ENCODE results near the gene CBS. TPM values are rescaled to one million over a fixed set of nuclear protein-coding genes. Genes with fewer than 3 reads are reported as not detected.
"Not testable (repeated sequence)": the region's sequence is repeated elsewhere in the genome, so short reads cannot be mapped to it uniquely, and the experiment has no call there.

CBS gene
- 26.1 and 30.6 TPM in 2 replicates for total RNA-seq

DNA sequence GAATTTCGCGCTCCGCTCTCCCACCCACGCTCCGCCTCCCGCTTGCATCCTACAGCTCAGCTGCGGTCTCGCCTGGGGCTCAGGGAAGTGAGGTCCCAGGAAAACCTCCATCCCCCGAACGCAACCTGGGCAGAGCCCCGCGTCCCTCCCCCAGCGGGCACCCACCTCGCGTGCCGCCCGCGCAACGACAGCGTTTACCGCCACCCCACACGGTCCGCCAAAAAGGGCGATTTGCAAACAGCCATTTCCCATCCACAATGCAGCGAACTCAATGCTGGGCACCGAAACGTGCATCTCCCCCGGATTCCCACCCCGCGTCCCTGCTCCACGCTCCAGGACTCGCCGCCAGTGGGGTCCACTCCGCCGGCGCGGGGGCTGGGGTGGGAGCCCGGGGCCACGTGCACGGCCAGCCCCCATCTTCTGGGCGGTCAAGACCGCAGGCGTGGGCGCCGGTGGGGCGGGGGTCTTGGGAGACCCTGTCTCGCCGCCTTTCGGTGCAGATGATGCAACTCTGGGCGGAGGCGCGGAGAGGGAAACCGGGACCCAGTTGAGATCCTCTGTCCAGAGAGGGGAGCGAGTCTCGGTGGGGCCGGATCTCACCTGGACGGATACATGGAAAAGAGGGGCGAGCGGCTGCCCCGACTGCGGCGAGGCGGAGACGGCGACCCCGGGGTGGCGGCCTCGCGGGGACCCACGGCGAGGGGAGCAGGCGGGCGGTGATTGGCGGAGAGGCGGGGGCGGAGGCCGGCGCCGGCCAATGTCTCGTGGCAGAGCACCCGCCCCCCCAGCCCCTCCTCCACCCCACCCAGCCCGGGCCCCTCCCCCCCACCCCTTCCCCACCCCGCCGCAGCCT is at the start of gene CBS:
TSS of gene CBS (minus strand) at position 666 of the 853 bp plus-strand sequence. CDS start 3,642 bp downstream, outside the sequence.
- not testable (repeated sequence) for H3K79me2 ChIP-seq (ENCODE audit: insufficient read depth, low read length); H3K9me3 ChIP-seq (ENCODE audit: low read depth, low read length); H3K4me1 ChIP-seq (ENCODE audit: insufficient read depth, low read length); H3K27ac ChIP-seq (ENCODE audit: low read depth, low read length); H2AFZ ChIP-seq (ENCODE audit: low read length); H3K4me3 ChIP-seq (ENCODE audit: insufficient read depth, low read length); H3K4me2 ChIP-seq (ENCODE audit: insufficient read depth, low read length); DNase-seq (ENCODE audit: insufficient read length, low spot score, missing footprints); H3K27me3 ChIP-seq (ENCODE audit: insufficient read depth, low read length); H3K36me3 ChIP-seq (ENCODE audit: insufficient read depth, low read length); H4K20me1 ChIP-seq (ENCODE audit: insufficient read depth, low read length)

GRCh38 chr21:43115956-43116355 is 40.3 kb upstream of the CBS start:
- not testable (repeated sequence) for H3K4me3 ChIP-seq (ENCODE audit: insufficient read depth, low read length); H3K27ac ChIP-seq (ENCODE audit: low read depth, low read length); H3K4me2 ChIP-seq (ENCODE audit: insufficient read depth, low read length); H3K36me3 ChIP-seq (ENCODE audit: insufficient read depth, low read length); DNase-seq (ENCODE audit: insufficient read length, low spot score, missing footprints); H3K9me3 ChIP-seq (ENCODE audit: low read depth, low read length); H3K4me1 ChIP-seq (ENCODE audit: insufficient read depth, low read length); H3K27me3 ChIP-seq (ENCODE audit: insufficient read depth, low read length); H2AFZ ChIP-seq (ENCODE audit: low read length); H4K20me1 ChIP-seq (ENCODE audit: insufficient read depth, low read length); H3K79me2 ChIP-seq (ENCODE audit: insufficient read depth, low read length)

GRCh38 chr21:43114483-43114882 is 38.8 kb upstream of the CBS start:
- not testable (repeated sequence) for H4K20me1 ChIP-seq (ENCODE audit: insufficient read depth, low read length)

DNA sequence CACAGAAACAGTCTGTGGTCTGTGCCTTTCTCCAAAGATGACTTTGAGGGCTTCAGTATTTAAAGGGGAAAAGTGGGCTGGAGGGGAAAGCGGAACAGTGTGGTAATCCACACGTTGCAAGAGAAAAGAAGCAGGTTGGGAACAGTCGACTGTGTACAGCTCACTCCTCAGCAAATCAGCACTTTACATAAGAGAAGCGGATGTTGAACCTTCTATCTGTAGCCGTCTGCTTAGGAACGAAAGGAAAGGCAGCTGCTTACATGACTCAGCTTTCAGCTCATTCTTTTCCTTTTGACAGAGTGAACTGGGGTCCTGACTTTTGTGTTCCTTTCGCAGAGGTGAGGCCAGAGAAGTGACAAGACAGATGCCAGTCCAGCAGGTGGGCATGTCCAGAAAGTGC is 33.4 kb upstream of the CBS start:
- not testable (repeated sequence) for H3K27me3 ChIP-seq (ENCODE audit: insufficient read depth, low read length); H3K4me1 ChIP-seq (ENCODE audit: insufficient read depth, low read length); H3K36me3 ChIP-seq (ENCODE audit: insufficient read depth, low read length); H2AFZ ChIP-seq (ENCODE audit: low read length); H3K4me3 ChIP-seq (ENCODE audit: insufficient read depth, low read length); H3K27ac ChIP-seq (ENCODE audit: low read depth, low read length); H3K4me2 ChIP-seq (ENCODE audit: insufficient read depth, low read length); H3K79me2 ChIP-seq (ENCODE audit: insufficient read depth, low read length); H4K20me1 ChIP-seq (ENCODE audit: insufficient read depth, low read length); H3K9me3 ChIP-seq (ENCODE audit: low read depth, low read length); DNase-seq (ENCODE audit: insufficient read length, low spot score, missing footprints)

More at GRCh38 chr21:43114483-43114882, 38.8 kb upstream of the CBS start:
- not testable (repeated sequence) for H3K4me2 ChIP-seq (ENCODE audit: insufficient read depth, low read length); H3K27ac ChIP-seq (ENCODE audit: low read depth, low read length); DNase-seq (ENCODE audit: insufficient read length, low spot score, missing footprints); H3K79me2 ChIP-seq (ENCODE audit: insufficient read depth, low read length); H3K4me3 ChIP-seq (ENCODE audit: insufficient read depth, low read length); H3K36me3 ChIP-seq (ENCODE audit: insufficient read depth, low read length); H3K4me1 ChIP-seq (ENCODE audit: insufficient read depth, low read length); H3K9me3 ChIP-seq (ENCODE audit: low read depth, low read length); H3K27me3 ChIP-seq (ENCODE audit: insufficient read depth, low read length); H2AFZ ChIP-seq (ENCODE audit: low read length)

- not testable (repeated sequence) for H3K9me3 ChIP-seq (ENCODE audit: low read depth, low read length); H3K79me2 ChIP-seq (ENCODE audit: insufficient read depth, low read length); H3K4me1 ChIP-seq (ENCODE audit: insufficient read depth, low read length); H4K20me1 ChIP-seq (ENCODE audit: insufficient read depth, low read length); H3K27me3 ChIP-seq (ENCODE audit: insufficient read depth, low read length); H3K4me2 ChIP-seq (ENCODE audit: insufficient read depth, low read length); H3K4me3 ChIP-seq (ENCODE audit: insufficient read depth, low read length); H3K36me3 ChIP-seq (ENCODE audit: insufficient read depth, low read length); H3K27ac ChIP-seq (ENCODE audit: low read depth, low read length); H2AFZ ChIP-seq (ENCODE audit: low read length); DNase-seq (ENCODE audit: insufficient read length, low spot score, missing footprints)
Observed at GRCh38 chr21:43108177-43108576, 32.5 kb upstream of the CBS start.

GRCh38 chr21:43107794-43108137 is 32.1 kb upstream of the CBS start:
- H3K4me1 ChIP-seq (ENCODE audit: insufficient read depth, low read length); H4K20me1 ChIP-seq (ENCODE audit: insufficient read depth, low read length); H3K79me2 ChIP-seq (ENCODE audit: insufficient read depth, low read length); H2AFZ ChIP-seq (ENCODE audit: low read length); H3K4me3 ChIP-seq (ENCODE audit: insufficient read depth, low read length); H3K4me2 ChIP-seq (ENCODE audit: insufficient read depth, low read length); DNase-seq (ENCODE audit: insufficient read length, low spot score, missing footprints); H3K27me3 ChIP-seq (ENCODE audit: insufficient read depth, low read length); H3K36me3 ChIP-seq (ENCODE audit: insufficient read depth, low read length); H3K9me3 ChIP-seq (ENCODE audit: low read depth, low read length); H3K27ac ChIP-seq (ENCODE audit: low read depth, low read length): not testable (repeated sequence)

GRCh38 chr21:43106965-43107793 is 31.5 kb upstream of the CBS start, which contains the start of gene U2AF1:
TSS of gene U2AF1 (minus strand) at chr21:43107570. CDS start at chr21:43107494, 76 bp downstream.
- not testable (repeated sequence) for H4K20me1 ChIP-seq (ENCODE audit: insufficient read depth, low read length); H2AFZ ChIP-seq (ENCODE audit: low read length); H3K4me1 ChIP-seq (ENCODE audit: insufficient read depth, low read length); H3K36me3 ChIP-seq (ENCODE audit: insufficient read depth, low read length); H3K79me2 ChIP-seq (ENCODE audit: insufficient read depth, low read length); H3K9me3 ChIP-seq (ENCODE audit: low read depth, low read length); H3K4me2 ChIP-seq (ENCODE audit: insufficient read depth, low read length); H3K27me3 ChIP-seq (ENCODE audit: insufficient read depth, low read length)
- Histone ChIP-seq H3K4me3 (ENCODE audit: insufficient read depth, low read length) (peak within 1 kb of the TSS; percentile 64), H3K27ac (ENCODE audit: low read depth, low read length) (peak within 1 kb of the TSS; percentile 56)
- peak; percentile 0 for DNase-seq (ENCODE audit: insufficient read length, low spot score, missing footprints)

DNA sequence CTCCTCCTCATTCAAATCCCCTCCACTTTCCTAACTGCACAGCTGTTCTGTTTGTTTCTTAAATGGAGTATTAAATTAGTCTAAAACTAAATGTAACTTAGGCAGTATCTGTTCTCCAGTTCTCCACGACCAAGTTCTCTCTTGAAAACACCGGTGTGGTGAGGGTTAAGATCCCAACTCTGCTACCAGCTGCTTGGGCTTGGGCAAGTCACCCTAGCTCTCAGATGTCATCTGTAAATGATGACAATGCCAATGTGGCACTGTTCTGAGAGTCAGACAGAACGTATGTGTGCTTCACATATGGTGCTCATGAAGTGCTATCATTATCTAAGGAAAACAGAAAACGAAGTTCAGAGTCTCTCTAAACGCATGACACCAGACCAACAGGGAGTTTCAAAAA is 29.0 kb upstream of the CBS start:
- not testable (repeated sequence) for H4K20me1 ChIP-seq (ENCODE audit: insufficient read depth, low read length); H3K4me2 ChIP-seq (ENCODE audit: insufficient read depth, low read length); H3K79me2 ChIP-seq (ENCODE audit: insufficient read depth, low read length); H3K9me3 ChIP-seq (ENCODE audit: low read depth, low read length); H3K27ac ChIP-seq (ENCODE audit: low read depth, low read length); H3K4me1 ChIP-seq (ENCODE audit: insufficient read depth, low read length); H2AFZ ChIP-seq (ENCODE audit: low read length); H3K27me3 ChIP-seq (ENCODE audit: insufficient read depth, low read length); H3K36me3 ChIP-seq (ENCODE audit: insufficient read depth, low read length); DNase-seq (ENCODE audit: insufficient read length, low spot score, missing footprints); H3K4me3 ChIP-seq (ENCODE audit: insufficient read depth, low read length)
